HepG2 (cell line): ENCODE data around the gene PHF10. TPM values are rescaled to one million over a fixed set of nuclear protein-coding genes. Genes with fewer than 3 reads are reported as not detected.

Experiments used
- ELF1 ChIP-seq: sonication (generic); formaldehyde crosslinking; IDR thresholded peaks from 2 replicates; pipeline ENCODE4 v1.4.0; 2020; ENCODE audit warnings: missing genetic modification reagents
- KDM1A ChIP-seq: IDR thresholded peaks from 2 replicates; pipeline ENCODE4 v1.6.1; 2016; ENCODE audit warnings: missing compliant biosample characterization
- MAZ ChIP-seq, 2 experiments: sonication (generic) in 1 of 2; formaldehyde crosslinking in 1 of 2; IDR thresholded peaks; 2 replicates each; pipeline versions ENCODE4 v1.5.0 to v1.6.1; 2012 to 2020; ENCODE audit warnings: low read depth in 2 of 2, mild to moderate bottlenecking in 2 of 2, borderline replicate concordance in 1 of 2, improper control_type of control experiment in 1 of 2, low read length in 1 of 2, missing genetic modification reagents in 1 of 2, moderate library complexity in 1 of 2
- NCOA1 ChIP-seq: sonication (generic); formaldehyde crosslinking; IDR thresholded peaks from 2 replicates; pipeline ENCODE4 v1.9.0; 2021; ENCODE audit warnings: missing genetic modification reagents
- SNRNP70 ChIP-seq: fragments of 200-400 bp; formaldehyde crosslinking; IDR thresholded peaks from 2 replicates; pipeline ENCODE4 v1.6.1; 2017; ENCODE audit warnings: mild to moderate bottlenecking, low read depth, low read length, moderate library complexity
- ZNF180 ChIP-seq: sonication (generic); formaldehyde crosslinking; IDR thresholded peaks from 2 replicates; pipeline ENCODE4 v1.4.0; 2020; ENCODE audit warnings: low read depth, missing genetic modification reagents, borderline replicate concordance
- ZNF709 ChIP-seq: sonication (generic); formaldehyde crosslinking; IDR thresholded peaks from 2 replicates; pipeline ENCODE4 v1.5.0; 2020; ENCODE audit warnings: mild to moderate bottlenecking, missing genetic modification reagents
- ZNF746 ChIP-seq: sonication (generic); formaldehyde crosslinking; IDR thresholded peaks from 2 replicates; pipeline ENCODE4 v1.8.0; 2022; ENCODE audit warnings: mild to moderate bottlenecking, missing genetic modification reagents
- ZSCAN25 ChIP-seq: sonication (generic); formaldehyde crosslinking; IDR thresholded peaks from 2 replicates; pipeline ENCODE4 v1.8.0; 2022; ENCODE audit warnings: mild to moderate bottlenecking, missing genetic modification reagents
- polyA plus RNA-seq, 8 experiments: library from polyadenylated mRNA; depleted of rRNA in 3 of 8; stranded (reverse) in 7 of 8; unstranded in 1 of 8; fragments of >200 nt; fragmentation: Illumina TruSeq in 4 of 8; extraction: Trizol in 4 of 8; gene quantifications; 2 replicates each; pipeline versions ENCODE4 v1.2.1 to v1.2.3, GENCODE V29; 2011 to 2016; ENCODE audit warnings: low read depth in 4 of 8, missing spikeins in 1 of 8, mixed read lengths in 1 of 8; ENCODE audit not compliant: insufficient read depth in 1 of 8
- total RNA-seq, 5 experiments: library from RNA; depleted of rRNA; stranded (reverse); fragments of >200 nt; fragmentation: Illumina TruSeq; extraction: Trizol; gene quantifications; 2 replicates each; pipeline ENCODE4 v1.2.3, GENCODE V29; 2016; ENCODE audit warnings: low read depth in 1 of 5
- TF ChIP-seq, protein P1 (sequence below): sonication (generic); formaldehyde crosslinking; IDR thresholded peaks from 2 replicates; pipeline ENCODE4 v1.8.0; 2022; ENCODE audit warnings: mild to moderate bottlenecking, missing genetic modification reagents, borderline replicate concordance
- TF ChIP-seq, protein P2 (sequence below): sonication (generic); formaldehyde crosslinking; conservative IDR thresholded peaks from 2 replicates; pipeline ENCODE4 v1.4.0; 2020; ENCODE audit warnings: mild to moderate bottlenecking, missing genetic modification reagents, moderate library complexity

The PHF10 gene
- total and polyA plus RNA-seq, 2 of the 13 experiments (the other 11 are each of a cell fraction or from before 2014, with no cell fraction given) = 42.1 to 84.1 TPM

DNA sequence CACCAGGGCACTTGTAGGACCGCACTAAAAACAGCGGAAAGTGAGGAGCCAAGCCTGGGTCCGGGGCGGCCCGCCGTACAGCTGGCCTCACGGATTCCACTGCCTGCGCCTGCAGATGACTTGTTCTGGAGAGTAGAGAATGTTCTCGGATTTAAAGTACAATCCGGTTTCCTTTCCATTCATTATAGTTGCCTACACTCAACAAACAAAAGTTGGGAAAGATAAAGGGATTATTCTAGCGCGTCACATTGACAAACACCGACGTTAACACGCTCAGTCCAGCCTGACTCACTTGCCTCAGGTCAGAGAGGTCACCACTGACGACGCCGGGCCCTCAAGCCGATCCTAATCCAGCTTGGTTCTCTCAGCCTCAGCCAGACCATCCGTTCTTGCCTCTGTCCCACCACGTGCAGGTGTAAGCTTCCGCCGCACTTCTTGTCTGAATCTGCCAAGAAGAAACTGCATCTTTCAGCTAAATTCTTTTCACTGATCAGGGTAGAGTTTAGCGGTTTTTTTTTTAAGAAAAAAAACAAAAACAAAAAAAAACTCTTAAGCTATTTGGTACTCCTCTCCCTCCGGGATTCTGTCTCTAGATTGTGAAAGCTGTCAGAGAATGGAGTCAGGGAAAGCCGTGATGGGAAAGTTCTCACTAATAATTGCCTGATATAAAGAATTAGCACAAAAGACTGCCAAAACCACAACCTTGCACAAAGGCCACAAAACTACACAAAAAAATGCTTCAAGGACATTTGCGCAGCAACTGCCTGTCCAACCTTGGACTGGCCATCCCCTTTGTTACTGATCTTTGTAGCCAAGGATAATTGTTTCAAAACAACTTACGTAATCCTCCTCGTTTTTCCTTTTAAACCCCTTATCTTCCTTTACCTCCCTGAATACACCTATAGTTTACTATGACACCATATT, 1.1 kb upstream of the PHF10 start (continued):
- TF ChIP-seq, protein P1, sequence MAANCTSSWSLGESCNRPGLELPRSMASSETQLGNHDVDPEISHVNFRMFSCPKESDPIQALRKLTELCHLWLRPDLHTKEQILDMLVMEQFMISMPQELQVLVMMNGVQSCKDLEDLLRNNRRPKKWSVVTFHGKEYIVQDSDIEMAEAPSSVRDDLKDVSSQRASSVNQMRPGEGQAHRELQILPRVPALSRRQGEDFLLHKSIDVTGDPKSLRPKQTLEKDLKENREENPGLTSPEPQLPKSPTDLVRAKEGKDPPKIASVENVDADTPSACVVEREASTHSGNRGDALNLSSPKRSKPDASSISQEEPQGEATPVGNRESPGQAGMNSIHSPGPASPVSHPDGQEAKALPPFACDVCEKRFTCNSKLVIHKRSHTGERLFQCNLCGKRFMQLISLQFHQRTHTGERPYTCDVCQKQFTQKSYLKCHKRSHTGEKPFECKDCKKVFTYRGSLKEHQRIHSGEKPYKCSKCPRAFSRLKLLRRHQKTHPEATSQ (CRISPR knock-in tag) = peak; percentile 46; the same call in 1 of the 2 replicates
- TF ChIP-seq MAZ (IDR thresholded peaks at IDR 0.05; ENCODE audit: borderline replicate concordance, low read depth, low read length) (no peak; the same call in 1 of the 2 replicates), MAZ (CRISPR knock-in tag; IDR thresholded peaks at IDR 0.05; ENCODE audit: low read depth) (0 out of 2 replicates have a peak, but pooled peaks have one; percentile 10), ELF1 (peak; percentile 51; the same call in 1 of the 2 replicates), NCOA1 (CRISPR knock-in tag) (0 out of 2 replicates have a peak, but pooled peaks have one; percentile 12), SNRNP70 (no peak), KDM1A (CRISPR knock-in tag) (peak; percentile 73), ZNF180 (no peak), ZNF709 (CRISPR knock-in tag) (peak; percentile 15), ZSCAN25 (CRISPR knock-in tag) (peak; percentile 59), ZNF746 (CRISPR knock-in tag) (peak; percentile 49; the same call in 1 of the 2 replicates)
- TF ChIP-seq, protein P2, sequence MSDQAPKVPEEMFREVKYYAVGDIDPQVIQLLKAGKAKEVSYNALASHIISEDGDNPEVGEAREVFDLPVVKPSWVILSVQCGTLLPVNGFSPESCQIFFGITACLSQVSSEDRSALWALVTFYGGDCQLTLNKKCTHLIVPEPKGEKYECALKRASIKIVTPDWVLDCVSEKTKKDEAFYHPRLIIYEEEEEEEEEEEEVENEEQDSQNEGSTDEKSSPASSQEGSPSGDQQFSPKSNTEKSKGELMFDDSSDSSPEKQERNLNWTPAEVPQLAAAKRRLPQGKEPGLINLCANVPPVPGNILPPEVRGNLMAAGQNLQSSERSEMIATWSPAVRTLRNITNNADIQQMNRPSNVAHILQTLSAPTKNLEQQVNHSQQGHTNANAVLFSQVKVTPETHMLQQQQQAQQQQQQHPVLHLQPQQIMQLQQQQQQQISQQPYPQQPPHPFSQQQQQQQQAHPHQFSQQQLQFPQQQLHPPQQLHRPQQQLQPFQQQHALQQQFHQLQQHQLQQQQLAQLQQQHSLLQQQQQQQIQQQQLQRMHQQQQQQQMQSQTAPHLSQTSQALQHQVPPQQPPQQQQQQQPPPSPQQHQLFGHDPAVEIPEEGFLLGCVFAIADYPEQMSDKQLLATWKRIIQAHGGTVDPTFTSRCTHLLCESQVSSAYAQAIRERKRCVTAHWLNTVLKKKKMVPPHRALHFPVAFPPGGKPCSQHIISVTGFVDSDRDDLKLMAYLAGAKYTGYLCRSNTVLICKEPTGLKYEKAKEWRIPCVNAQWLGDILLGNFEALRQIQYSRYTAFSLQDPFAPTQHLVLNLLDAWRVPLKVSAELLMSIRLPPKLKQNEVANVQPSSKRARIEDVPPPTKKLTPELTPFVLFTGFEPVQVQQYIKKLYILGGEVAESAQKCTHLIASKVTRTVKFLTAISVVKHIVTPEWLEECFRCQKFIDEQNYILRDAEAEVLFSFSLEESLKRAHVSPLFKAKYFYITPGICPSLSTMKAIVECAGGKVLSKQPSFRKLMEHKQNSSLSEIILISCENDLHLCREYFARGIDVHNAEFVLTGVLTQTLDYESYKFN (CRISPR knock-in tag) = peak; percentile 92
